GM19452 (cell line): ENCODE results near the gene OR4C3.
"Not testable (repeated sequence)": the region's sequence is repeated elsewhere in the genome, so short reads cannot be mapped to it uniquely, and the experiment has no call there.

ENCODE experiments used
- ATAC-seq: cut with Tn5 transposase; IDR thresholded peaks from one replicate; pipeline ENCODE4 v1.9.1; 2021; ENCODE audit not compliant: unreplicated experiment

OR4C3 gene

DNA sequence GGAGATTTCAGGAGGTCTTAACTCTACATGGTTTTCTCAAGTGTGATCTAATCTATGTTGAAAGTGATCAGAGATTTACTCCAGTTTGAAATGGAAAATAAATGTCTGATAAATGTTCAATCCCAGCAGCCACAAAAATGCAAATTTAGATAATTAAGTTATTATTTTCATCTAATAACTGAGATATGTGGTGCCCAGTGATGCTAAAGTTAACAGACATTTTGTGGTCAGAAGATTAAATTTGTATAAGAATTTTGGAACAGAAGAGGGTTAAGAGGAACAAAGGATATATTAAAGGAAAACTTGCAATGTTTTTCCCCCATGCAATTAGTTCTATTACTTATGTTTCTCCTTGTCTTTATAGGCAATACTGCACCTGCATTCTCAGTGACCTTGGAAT, at the start of gene OR4C3:
TSS of gene OR4C3 (plus strand) at position 301 of the 400 bp plus-strand sequence. CDS start 102 bp downstream, outside the sequence.
- ATAC-seq: not testable (repeated sequence)

DNA sequence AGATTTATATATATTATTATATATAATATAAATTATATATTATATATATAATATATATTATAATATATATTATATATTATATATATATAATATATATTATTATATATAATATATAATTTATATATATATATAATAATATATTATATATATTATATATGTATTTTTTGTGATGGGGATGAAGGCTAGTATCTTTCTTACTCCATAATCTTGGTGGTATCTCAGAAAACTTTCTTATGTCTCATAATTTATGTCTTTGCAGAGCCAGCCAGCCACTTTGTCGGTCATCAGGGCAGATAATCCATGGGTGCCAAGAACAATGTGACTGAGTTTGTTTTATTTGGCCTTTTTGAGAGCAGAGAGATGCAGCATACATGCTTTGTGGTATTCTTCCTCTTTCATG, 18.8 kb upstream of the OR4C3 start, which contains the start of gene OR4S1:
TSS of gene OR4S1 (plus strand) at position 301 of the 400 bp plus-strand sequence. CDS start at position 301, 0 bp downstream.
- no peak for ATAC-seq

DNA sequence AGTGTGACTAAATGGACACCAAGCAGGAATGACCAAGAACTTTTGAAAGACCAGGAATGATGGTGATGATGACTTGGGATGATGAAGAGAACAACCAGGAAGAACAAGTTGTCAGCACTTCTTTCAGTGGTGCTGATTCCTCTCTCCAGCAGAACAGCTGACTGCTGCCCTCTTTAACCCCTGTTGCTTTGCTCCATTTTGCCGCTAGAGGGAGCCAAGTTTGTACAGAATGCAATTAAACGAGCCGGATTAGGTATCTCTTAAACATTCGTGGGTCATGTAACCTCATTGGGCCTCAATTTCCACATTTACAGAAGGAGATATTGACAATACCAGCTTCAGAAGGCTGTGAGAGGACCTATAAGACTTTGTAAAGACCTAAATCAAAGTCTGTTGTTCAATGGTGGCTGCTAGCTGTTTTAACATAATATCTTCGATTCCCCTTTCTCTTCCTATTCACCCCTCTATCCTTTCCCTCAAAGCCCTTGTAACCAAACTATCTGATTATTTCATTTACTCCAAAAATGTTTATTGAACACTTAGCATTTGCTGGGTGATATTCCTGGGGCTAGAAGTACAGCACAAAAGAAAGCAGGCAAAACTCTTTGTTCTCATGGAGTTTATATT, 16.8 kb upstream of the OR4C3 start:
- peak; percentile 73 for ATAC-seq

DNA sequence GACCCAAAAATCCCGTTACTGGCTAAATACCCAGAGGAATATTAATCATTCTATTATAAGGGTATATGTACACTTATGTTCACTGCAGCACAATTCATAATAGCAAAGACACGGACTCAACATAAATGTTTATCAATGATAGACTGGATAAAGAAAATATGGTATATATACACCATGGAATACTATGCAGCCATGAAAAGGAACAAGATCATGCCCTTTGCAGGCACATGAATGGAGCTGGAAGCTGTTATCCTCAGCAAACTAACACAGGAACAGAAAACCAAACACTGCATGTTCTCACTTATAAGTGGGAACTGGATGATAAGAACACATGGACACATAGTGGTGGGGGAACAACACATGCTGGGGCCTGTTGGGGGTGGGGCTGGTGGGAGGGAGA, 11.1 kb upstream of the OR4C3 start:
- ATAC-seq: not testable (repeated sequence)

DNA sequence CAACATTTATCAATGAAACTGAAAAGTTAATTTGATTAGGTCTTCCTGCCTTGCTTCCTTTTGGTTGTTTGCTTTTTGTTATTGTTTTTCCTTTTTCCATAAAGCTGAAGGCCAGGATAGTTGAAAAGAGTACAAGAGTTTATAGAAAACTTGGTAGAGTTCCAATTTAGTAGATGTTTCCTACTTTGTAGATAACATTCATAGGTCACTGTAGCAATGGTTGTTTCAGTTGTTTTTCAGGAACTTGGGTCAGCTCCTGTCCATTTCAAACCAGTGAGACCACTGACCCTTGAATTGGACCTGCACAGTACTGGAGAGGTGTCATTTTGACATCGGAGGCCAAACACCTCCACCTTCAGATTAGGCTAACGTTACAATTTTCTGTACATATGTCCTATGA, 4.9 kb upstream of the OR4C3 start:
- not testable (repeated sequence) for ATAC-seq

DNA sequence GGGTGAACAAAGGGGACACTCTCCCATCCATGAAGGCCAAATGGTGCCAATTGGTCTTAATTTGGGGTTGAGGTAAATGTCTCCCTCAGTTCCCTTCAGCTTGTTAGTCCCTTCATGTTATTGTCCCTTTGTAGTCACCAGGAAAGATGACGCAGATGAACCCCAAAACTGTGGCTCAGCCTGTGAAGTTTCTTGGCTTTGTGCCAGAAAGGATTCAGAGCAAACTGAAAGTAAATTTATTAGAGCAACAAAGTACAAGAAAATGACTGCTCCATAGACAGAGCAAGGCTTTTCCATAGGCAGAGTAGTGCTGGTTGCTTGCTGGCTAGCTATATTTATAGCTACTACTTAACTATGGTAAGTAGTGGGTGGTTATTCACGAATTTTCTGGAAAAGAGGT, 16.7 kb downstream of the OR4C3 start:
- no peak for ATAC-seq

DNA sequence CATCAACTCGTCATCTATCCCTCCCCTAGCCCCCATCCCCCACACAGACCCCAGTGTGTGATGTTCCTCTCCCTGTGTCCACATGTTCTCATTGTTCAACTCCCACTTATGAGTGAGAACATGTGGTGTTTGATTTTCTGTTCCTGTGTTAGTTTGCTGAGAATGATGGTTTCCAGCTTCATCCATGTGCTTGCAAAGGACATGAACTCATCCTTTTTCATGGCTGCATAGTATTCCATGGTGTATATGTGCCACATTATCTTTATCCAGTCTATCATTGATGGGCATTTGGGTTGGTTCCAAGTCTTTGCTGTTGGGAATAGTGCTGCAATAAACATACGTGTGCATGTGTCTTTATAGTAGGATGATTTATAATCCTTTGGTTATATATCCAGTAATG, 17.8 kb downstream of the OR4C3 start:
- not testable (repeated sequence) for ATAC-seq

DNA sequence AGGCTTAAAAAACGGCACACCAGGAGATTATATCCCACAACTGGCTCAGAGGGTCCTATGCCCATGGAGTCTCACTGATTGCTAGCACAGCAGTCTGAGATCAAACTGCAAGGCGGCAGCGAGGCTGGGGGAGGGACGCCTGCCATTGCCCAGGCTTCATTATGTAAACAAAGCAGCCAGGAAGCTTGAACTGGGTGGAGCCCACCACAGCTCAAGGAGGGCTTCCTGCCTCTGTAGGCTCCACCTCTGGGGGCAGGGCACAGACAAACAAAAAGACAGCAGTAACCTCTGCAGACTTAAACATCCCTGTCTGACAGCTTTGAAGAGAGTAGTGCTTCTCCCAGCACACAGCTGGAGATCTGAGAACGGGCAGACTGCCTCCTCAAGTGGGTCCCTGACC, 21.6 kb downstream of the OR4C3 start:
- ATAC-seq: not testable (repeated sequence)

DNA sequence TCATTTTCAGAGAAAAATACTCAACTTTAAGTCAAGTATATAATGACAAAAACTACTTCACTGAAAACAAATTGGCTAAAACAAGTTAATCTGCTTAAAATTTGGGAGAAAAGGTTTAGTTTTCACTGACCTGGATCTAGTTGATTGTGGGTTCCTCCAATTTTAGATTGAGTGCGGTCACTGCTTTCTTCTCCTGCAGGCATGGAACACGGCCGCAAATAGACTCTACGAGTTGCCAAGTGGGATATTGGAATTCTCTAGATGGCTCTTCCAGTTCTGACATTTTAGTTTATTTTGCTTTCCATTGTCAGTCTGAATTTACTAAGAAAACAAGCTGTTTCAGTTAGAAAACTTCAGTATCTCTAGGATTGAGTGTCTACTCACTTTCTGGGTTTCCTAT, 29.3 kb downstream of the OR4C3 start:
- no peak for ATAC-seq

DNA sequence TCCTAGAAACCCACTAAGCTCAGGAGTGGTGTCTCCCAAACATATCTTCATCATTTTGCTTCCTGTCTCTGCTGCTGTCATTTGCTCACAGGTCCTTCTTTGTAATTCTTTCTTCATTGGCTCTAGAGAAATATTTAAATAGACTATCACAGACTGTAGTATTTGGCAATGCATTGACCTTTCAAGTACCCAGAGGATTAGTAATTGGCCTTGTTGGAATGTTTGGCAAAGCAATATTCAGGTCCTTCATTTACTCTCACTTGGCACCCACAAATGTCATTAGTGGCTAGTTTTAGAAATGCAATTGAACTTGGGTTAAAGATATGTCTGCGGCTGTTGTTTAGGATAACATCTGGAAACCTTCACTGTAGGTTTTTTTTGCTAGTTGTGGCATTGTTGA, 30.0 kb downstream of the OR4C3 start:
- ATAC-seq: no peak

DNA sequence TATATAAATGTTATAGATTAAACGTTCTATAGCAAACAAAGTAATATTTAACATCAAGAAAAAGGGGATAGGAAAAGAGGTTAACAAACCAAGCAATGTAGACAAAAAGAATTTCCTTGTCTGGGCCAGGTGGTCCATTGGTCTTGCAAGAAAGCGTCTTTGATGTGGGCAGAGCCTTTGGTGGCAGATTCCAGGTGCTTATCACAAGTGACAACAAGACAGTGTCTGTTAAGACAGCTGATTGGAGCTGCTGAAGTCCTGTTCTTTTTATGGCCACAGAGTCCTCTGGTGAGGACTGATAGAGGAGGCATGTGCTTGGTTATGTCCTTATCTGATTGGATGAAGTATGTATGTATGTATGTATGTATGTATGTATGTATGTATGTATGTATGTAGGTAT, 36.6 kb downstream of the OR4C3 start:
- ATAC-seq: not testable (repeated sequence)

DNA sequence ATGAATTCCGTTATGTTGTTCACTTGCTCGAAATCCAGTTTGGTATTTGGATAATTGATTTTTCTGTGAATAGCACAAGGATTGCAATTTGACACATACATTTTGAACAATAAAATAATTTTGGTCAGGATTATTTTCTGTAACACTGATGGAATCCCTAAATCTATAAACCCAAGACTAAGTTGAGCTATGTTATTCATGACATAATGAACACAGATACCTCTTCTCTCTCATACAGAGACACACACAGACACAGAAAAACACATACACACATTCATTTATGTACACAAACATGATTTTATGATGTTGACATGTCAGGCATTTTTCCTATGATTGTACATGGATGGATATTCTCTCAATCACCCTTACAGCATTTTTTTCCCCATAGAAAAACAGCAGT, 41.6 kb downstream of the OR4C3 start, which contains the start of gene OR4C5:
TSS of gene OR4C5 (minus strand) at position 101 of the 400 bp plus-strand sequence. CDS start at position 101, 0 bp downstream.
- ATAC-seq: no peak
